Fibroblast of skin of right biceps (primary cell): ENCODE measurements around the gene PRKCB.
A peak's percentile ranks its signal among the peaks of the same experiment; 100 is the strongest.
"Not testable (repeated sequence)": the region's sequence is repeated elsewhere in the genome, so short reads cannot be mapped to it uniquely, and the experiment has no call there.

Experiments used
- DNase-seq: peaks from one replicate; pipeline ENCODE4 v3.0.0-alpha.2; 2013

PRKCB gene

GRCh38 chr16:23905027-23905426 is 69.2 kb downstream of the PRKCB start:
- DNase-seq, result peak; percentile 24

DNA sequence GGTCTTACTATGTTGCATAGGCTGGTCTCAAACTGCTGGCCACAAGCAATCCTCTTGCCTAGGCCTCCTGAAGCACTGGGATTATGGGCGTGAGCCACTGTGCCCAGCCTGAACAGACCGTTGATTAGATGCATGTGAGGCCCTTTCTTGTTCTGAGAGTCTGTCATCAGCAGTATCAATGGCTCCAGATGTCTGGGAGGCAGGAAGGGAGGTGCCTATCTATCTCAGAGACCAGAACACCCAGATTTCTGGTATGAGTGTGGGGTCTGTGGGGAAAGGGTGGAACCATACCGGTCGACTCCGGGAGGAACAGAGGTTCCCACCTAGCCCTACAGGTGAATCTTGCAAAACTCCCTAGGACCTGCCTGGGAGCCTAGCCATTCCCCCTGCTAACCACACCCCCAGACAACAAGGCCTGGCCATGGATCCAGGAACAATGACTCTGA is 71.7 kb downstream of the PRKCB start:
- DNase-seq, result no peak

DNA sequence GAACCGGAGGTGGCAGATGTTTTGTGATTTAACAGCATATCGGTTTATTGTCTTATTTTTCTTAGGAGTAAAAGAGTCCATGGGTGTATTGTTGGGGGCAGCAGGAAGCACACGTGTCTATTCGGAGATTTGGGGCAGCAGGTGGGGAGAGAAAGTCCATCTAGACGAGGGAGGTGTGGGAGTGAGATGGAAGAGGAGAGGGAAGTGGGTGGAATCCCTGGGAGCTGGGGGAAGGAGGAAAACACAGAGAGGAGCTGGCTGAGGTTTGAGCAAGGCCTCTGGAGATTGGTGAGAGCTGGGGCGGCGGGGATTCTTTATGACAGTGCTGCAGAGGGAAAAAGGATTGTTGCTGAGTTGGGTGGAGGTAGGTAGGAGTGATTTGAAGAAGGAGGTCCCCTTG is 72.1 kb downstream of the PRKCB start:
- DNase-seq, result no peak

- no peak for DNase-seq
Observed at GRCh38 chr16:23908790-23909189, 73.0 kb downstream of the PRKCB start.

DNA sequence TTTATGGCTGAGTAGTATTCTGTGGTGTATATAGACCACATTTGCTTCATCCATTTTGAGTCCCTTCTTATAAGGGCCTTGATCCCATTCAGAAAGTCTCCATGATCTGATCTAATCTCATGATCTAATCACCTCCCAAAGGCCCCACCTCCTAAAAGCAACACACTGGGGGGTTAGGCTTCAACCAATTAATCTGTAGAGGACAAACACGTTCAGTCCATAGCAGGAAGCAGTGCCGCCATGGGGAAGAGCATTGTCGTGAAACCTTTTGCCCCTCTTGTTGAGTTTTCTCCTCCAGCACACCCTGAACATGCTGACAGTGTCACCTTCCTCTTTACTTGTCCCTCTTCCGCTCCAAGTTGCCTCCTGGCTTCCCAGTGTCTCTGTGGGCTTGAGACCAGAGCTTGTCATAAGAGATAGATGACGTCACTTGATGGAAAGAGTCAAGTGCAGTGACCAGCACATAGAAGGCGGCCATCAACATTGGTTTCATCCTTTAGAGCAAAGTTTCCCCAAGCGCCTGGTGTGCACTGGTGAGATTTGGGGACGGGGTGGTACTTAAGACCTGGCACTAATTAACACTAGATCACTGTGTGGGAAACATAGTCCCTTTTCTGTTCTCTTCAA is 74.1 kb downstream of the PRKCB start:
- DNase-seq, result no peak

GRCh38 chr16:23914946-23915530 is 79.3 kb downstream of the PRKCB start:
- no peak for DNase-seq

- not testable (repeated sequence) for DNase-seq
Observed at GRCh38 chr16:23916552-23916951, 80.8 kb downstream of the PRKCB start.

DNA sequence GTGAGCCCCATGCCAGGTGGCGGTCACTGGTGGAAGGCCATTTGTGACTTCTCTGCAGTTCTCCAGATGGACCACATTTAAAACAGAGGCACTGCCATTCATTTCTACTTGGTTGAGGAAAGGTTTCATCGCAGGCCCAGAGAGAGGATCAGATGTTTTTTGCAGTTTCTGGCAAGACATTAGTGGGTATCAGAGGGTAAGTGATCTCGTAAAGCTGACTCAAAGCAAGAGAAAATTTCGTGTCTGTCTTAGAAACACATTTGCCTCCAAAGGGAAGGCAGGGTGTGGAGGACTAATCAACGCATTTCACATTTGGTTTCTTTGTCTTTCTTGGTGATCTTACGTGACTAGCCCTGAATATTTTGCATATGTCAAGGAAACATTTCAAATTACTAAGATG is 81.8 kb downstream of the PRKCB start:
- DNase-seq, result no peak

DNA sequence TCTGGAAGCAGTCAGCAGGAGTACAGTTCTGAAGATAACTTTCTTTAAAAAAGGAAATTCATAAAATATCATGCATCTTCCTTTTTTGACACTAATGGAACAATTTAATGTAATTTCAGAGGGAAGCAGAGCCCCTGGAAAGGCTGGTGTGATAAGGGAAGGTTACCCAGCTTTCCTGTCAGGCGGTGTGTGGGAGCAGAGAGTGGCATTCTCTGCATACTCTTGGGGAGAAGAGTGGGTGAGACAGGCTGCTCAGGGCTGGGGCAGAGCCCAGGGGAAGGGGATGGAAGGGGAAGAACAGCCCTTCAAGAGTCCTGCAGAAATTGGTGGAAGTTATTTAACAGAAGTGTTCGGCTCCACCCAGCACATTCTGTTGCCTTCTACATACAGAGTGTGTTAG is 84.7 kb downstream of the PRKCB start:
- DNase-seq, result no peak

DNA sequence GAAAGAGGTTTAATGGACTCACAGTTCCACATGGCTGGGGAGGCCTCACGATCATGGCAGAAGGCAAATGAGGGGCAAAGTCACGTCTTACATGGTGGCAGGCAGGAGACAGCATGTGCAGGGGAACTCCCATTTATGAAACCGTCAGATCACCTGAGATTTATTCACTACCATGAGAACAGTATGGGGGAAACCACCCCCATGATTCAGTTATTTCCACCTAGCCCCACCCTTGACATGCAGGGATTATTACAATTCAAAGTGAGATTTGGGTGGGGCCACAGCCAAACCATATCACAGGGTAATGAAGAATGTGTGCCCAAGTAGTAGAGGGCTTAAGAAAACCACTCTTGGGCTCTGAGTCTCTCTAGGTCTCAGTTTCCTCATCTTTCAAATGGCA is 85.1 kb downstream of the PRKCB start:
- no peak for DNase-seq

DNA sequence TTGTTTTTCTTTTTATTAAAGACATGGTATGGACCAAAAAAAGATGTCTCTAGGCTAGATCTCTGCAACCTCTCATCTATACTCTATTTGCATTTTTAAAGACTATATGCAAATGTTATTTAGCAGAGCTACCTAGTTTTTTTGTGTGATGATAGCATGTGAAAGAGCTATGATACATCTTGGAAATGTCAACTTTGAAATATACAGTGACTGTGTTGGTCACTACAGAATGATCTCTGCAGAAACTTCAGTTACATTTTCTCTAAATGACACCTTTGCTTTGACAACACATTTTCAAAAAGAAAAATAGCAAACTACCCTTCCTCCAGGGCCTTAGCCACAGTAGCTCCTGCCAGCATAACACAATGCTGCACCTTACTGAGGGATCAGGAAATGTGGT is 86.6 kb downstream of the PRKCB start:
- DNase-seq, result no peak

GRCh38 chr16:23924128-23924527 is 88.3 kb downstream of the PRKCB start:
- DNase-seq, result no peak

DNA sequence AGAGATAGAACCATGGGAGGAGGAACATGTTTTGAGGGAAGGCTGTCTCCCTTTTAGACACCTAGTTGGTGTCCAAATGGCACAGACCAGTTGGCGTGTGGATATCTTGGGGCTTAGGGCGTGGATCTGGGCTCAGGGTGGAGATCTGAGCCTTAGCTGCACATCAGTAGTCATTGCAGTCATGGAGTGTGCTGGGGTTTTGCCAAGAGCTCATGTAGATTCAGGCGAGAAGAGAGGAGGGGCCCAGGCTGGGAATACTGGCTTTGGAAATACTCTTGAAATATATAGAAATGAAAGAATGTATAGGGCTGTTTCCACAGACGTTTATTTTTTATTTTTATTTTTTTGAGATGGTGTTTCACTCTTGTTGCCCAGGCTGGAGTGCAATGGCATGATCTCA is 92.0 kb downstream of the PRKCB start:
- DNase-seq, result no peak

DNA sequence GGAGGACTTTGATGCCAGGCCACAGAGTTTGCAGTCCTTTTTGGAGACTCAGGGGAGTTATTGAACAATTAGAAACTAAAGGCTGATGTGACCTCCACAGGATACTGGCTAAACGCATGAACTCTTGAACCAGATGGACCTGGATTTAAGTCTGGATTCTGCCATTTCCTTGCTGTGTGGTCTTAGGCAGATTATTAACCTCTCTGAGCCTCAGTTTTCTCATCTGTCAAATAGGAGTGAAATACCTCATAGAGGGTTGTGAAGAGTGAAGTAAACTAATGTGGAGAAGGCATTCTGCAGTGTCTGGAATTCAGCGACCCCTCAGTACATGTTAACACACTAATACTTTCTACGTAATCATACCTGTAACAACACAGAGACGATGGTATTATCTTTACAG is 93.5 kb downstream of the PRKCB start:
- DNase-seq, result no peak

GRCh38 chr16:23929856-23930255 is 94.1 kb downstream of the PRKCB start:
- no peak for DNase-seq

- DNase-seq, result no peak
Observed at GRCh38 chr16:23930791-23931190, 95.0 kb downstream of the PRKCB start.

- DNase-seq, result no peak
Observed at GRCh38 chr16:23931199-23931598, 95.4 kb downstream of the PRKCB start.

DNA sequence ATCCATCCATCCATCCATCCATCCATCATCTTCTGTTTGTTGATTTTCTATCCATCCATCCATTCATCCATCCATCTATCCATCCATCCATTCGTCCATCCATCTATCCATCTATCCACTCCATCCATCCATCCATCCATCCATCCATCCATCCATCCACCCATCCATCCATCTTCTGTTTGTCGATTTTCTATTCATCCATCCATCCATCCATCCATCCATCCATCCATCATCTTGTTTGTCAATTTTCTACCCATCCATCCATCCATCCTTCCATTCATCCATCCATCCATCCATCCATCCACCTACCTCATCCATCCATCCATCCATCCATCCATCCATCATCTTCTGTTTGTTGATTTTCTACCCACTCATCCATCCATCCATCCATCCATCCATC is 97.9 kb downstream of the PRKCB start:
- DNase-seq, result not testable (repeated sequence)

DNA sequence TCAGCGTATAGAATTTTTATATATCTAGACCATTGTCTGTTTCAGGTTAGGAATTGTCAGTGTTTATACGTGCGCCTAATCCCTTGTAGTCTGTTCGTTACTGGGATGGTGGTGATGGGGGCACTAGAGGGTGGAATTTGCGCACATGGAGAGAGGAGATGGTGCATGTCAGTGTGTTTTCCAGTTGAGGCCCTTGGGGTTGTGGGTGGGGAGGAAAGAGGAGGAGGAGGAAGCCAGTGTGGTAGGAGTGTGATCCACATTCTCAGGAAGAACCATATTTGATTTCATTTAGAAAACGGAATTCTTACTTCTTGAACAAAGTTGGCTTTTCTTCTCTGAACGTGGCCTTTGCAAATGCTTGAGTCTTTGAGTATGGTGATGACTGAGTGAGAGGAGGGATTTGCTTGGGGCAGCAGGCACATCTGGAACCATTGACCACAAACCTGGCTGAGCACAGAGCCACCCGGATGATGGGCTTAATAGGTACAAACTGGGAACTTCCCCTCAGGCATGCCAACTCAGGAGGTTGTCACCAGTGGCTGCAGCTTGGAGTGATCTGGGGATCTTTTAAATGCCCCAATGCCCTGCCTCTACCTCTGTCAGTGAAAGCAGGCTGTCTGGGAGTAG is 98.9 kb downstream of the PRKCB start:
- no peak for DNase-seq

GRCh38 chr16:23940111-23940510 is 104.3 kb downstream of the PRKCB start:
- no peak for DNase-seq

GRCh38 chr16:23941025-23941424 is 105.2 kb downstream of the PRKCB start:
- DNase-seq, result no peak

- DNase-seq, result no peak
Observed at GRCh38 chr16:23941963-23942564, 106.3 kb downstream of the PRKCB start.

DNA sequence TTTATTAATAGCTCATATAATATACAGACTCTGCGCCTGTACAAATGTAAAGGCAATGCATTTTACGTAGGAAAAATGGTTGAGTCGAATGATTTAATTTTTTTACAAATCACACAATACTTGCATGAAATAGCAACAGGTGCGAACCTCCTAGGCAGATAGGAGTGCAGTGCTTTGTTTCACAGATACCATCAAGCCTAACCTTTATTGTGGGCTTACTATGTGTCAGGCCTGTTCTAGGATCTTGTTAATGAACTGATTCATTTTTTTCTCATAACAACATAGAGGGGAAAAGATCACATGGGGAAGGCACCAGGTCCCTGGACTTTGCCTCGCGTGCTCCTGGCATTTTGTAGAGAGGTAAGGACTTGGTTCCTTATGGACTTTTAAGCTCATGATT is 107.8 kb downstream of the PRKCB start:
- DNase-seq, result no peak

DNA sequence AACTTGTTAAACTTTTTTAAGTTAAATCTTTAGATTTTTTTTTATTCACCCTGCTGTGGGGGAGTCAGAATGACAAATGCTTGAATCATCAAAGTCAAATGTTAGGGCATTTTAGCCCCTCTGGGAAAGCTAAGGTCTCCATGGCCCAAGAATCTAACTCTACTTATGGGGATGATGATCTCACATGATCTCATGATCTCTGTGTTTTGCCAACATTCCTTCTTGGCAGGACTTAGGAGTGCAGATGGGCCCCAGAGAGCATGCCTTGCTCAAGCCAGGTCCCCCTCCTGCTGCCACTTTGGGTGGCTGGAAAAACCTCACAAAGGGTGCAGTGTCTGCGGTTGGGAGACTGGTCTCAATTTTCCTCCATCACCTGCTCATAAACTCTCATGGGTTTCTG is 108.6 kb downstream of the PRKCB start:
- no peak for DNase-seq
